H1 (cell line): ENCODE measurements around the gene NAA11. TPM values are rescaled to one million over a fixed set of nuclear protein-coding genes. Genes with fewer than 3 reads are reported as not detected.

Experiments
- CTCF ChIA-PET: fragments of 300-600 bp; sonication (Branson Sonifier 250); formaldehyde crosslinking; loops from one replicate; lab custom pipeline; 2021; ENCODE audit not compliant: partially characterized antibody; lab: Charles Lee
- POLR2A ChIA-PET: fragments of 300-600 bp; sonication (Branson Sonifier 250); formaldehyde crosslinking; loops from one replicate; lab custom pipeline; 2021; ENCODE audit warnings: inconsistent platforms; ENCODE audit not compliant: partially characterized antibody; lab: Charles Lee
- DNase-seq, 2 experiments: peaks; one replicate each; pipeline versions ENCODE4 v3.0.0 to v3.0.0-alpha.2; 2010 to 2022; ENCODE audit warnings: low spot score in 2 of 2, low read depth in 1 of 2, mixed read lengths in 1 of 2
- FAIRE-seq: peaks from 2 replicates; lab custom pipeline; 2011; peaks lifted over from hg19 to GRCh38; lab: Jason Lieb, UNC
- H2AFZ ChIP-seq: 2 replicates; pipeline ENCODE4 v1.8.1; 2012; ENCODE audit warnings: low read length, inconsistent platforms
- H2AK5ac ChIP-seq: 2 replicates; pipeline ENCODE4 v1.6.1; 2013; ENCODE audit warnings: low read depth, low read length
- H2BK120ac ChIP-seq: replicated peaks from 2 replicates; pipeline ENCODE3; 2013; ENCODE audit warnings: low read depth, low read length, inconsistent platforms
- H2BK12ac ChIP-seq: 2 replicates; pipeline ENCODE4 v1.6.1; 2013; ENCODE audit warnings: low read depth, low read length
- H2BK15ac ChIP-seq: 2 replicates; pipeline ENCODE4 v1.6.1; 2013; ENCODE audit warnings: low read length
- H2BK20ac ChIP-seq: 2 replicates; pipeline ENCODE4 v1.6.1; 2013; ENCODE audit warnings: low read length
- H2BK5ac ChIP-seq: 2 replicates; pipeline ENCODE4 v1.6.1; 2013; ENCODE audit warnings: low read depth, low read length
- H3K14ac ChIP-seq: 2 replicates; pipeline ENCODE4 v1.6.1; 2013; ENCODE audit warnings: inconsistent platforms; ENCODE audit not compliant: insufficient read length
- H3K18ac ChIP-seq: 2 replicates; pipeline ENCODE4 v1.6.1; 2013; ENCODE audit warnings: low read length; ENCODE audit errors: extremely low read depth
- H3K23ac ChIP-seq: 2 replicates; pipeline ENCODE4 v1.6.1; 2013; ENCODE audit warnings: inconsistent platforms; ENCODE audit not compliant: insufficient read length
- H3K23me2 ChIP-seq: 2 replicates; pipeline ENCODE4 v1.6.1; 2013; ENCODE audit warnings: low read depth, low read length
- H3K27ac ChIP-seq: 2 replicates; pipeline ENCODE4 v1.6.1; 2011; ENCODE audit warnings: low read depth, low read length, inconsistent platforms
- H3K27me3 ChIP-seq, 4 experiments: replicated peaks in 1 of 4; 1 replicate in 1 of 4; 2 replicates in 3 of 4; pipeline versions ENCODE4 v1.6.1 to v1.8.1; 2011 to 2013; ENCODE audit warnings: low read length in 3 of 4, mild to moderate bottlenecking in 3 of 4, inconsistent platforms in 2 of 4, mixed read lengths in 2 of 4, moderate library complexity in 1 of 4; ENCODE audit not compliant: control insufficient read depth in 3 of 4, insufficient read depth in 3 of 4; ENCODE audit errors: extremely low read depth in 1 of 4
- H3K36me3 ChIP-seq, 4 experiments: 2 replicates each; pipeline versions ENCODE4 v1.6.1 to v1.8.1; 2011 to 2013; ENCODE audit warnings: mild to moderate bottlenecking in 4 of 4, low read length in 3 of 4, moderate library complexity in 2 of 4, control low read depth in 1 of 4, inconsistent platforms in 1 of 4; ENCODE audit not compliant: insufficient read depth in 4 of 4, control insufficient read depth in 2 of 4
- H3K4ac ChIP-seq: replicated peaks from 2 replicates; pipeline ENCODE3; 2013; ENCODE audit warnings: low read length, low read depth, mixed read lengths, inconsistent platforms; ENCODE audit not compliant: insufficient read length
- H3K4me1 ChIP-seq, 4 experiments: replicated peaks in 1 of 4; 1 replicate in 1 of 4; 2 replicates in 3 of 4; pipeline versions ENCODE4 v1.6.1 to v1.8.1; 2011 to 2013; ENCODE audit warnings: low read length in 3 of 4, inconsistent platforms in 2 of 4, mixed read lengths in 1 of 4; ENCODE audit not compliant: insufficient read depth in 4 of 4, control insufficient read depth in 3 of 4
- H3K4me2 ChIP-seq, 2 experiments: 2 replicates each; pipeline versions ENCODE4 v1.6.1 to v1.8.1; 2011 to 2013; ENCODE audit warnings: low read depth in 2 of 2, low read length in 2 of 2, control low read depth in 1 of 2, inconsistent platforms in 1 of 2, mild to moderate bottlenecking in 1 of 2; ENCODE audit not compliant: insufficient read depth in 1 of 2
- H3K4me3 ChIP-seq, 4 experiments: fragments of 200-600, 300-600 bp in 1 of 4; sonication (generic), shearing (Covaris generic), sonication (Bioruptor Twin) in 1 of 4; 2 replicates each; pipeline versions ENCODE4 v1.5.1 to v1.8.1; 2011 to 2016; ENCODE audit warnings: low read length in 4 of 4, low read depth in 3 of 4, control low read depth in 2 of 4, inconsistent platforms in 2 of 4, mild to moderate bottlenecking in 2 of 4, mixed read lengths in 1 of 4, moderate library complexity in 1 of 4; ENCODE audit not compliant: insufficient read depth in 2 of 4; ENCODE audit errors: extremely low read depth in 1 of 4
- H3K56ac ChIP-seq: replicated peaks from 2 replicates; pipeline ENCODE3; 2013; ENCODE audit warnings: low read depth, mild to moderate bottlenecking, mixed read lengths, low read length, inconsistent platforms; ENCODE audit not compliant: insufficient read length
- H3K79me1 ChIP-seq: 2 replicates; pipeline ENCODE4 v1.6.1; 2013; ENCODE audit warnings: low read depth, low read length, control low read depth
- H3K79me2 ChIP-seq, 2 experiments: 2 replicates each; pipeline versions ENCODE4 v1.6.1 to v1.8.1; 2012 to 2013; ENCODE audit warnings: low read length in 2 of 2, mild to moderate bottlenecking in 2 of 2, inconsistent platforms in 1 of 2; ENCODE audit not compliant: insufficient read depth in 2 of 2, control insufficient read depth in 1 of 2
- H3K9ac ChIP-seq, 4 experiments: replicated peaks in 1 of 4; 1 replicate in 1 of 4; 2 replicates in 3 of 4; pipeline versions ENCODE4 v1.6.1 to v1.8.1; 2011 to 2013; ENCODE audit warnings: low read depth in 3 of 4, low read length in 3 of 4, control low read depth in 2 of 4, mild to moderate bottlenecking in 2 of 4, moderate library complexity in 2 of 4, inconsistent platforms in 1 of 4; ENCODE audit errors: extremely low read depth in 1 of 4
- H3K9me3 ChIP-seq, 2 experiments: 2 replicates each; pipeline versions ENCODE4 v1.6.1 to v1.8.1; 2012 to 2013; ENCODE audit warnings: mild to moderate bottlenecking in 2 of 2, moderate library complexity in 2 of 2, control low read depth in 1 of 2, inconsistent platforms in 1 of 2, low read depth in 1 of 2, low read length in 1 of 2, mixed read lengths in 1 of 2; ENCODE audit not compliant: insufficient read depth in 2 of 2
- H4K20me1 ChIP-seq, 2 experiments: replicated peaks in 1 of 2; 2 replicates each; pipeline versions ENCODE3 to v1.8.1; 2011 to 2013; ENCODE audit warnings: inconsistent platforms in 2 of 2, low read length in 2 of 2, mild to moderate bottlenecking in 1 of 2; ENCODE audit not compliant: insufficient read depth in 2 of 2, control insufficient read depth in 1 of 2
- H4K5ac ChIP-seq: 2 replicates; pipeline ENCODE4 v1.6.1; 2013; ENCODE audit warnings: low read length, low read depth, mixed read lengths, inconsistent platforms; ENCODE audit not compliant: insufficient read length
- H4K8ac ChIP-seq: 2 replicates; pipeline ENCODE4 v1.8.0; 2013; ENCODE audit warnings: mild to moderate bottlenecking, moderate library complexity, low read length, inconsistent platforms; ENCODE audit not compliant: insufficient read depth; ENCODE audit errors: extremely low read depth
- H4K91ac ChIP-seq: replicated peaks from 2 replicates; pipeline ENCODE3; 2013; ENCODE audit warnings: low read length, mixed read lengths, inconsistent platforms; ENCODE audit not compliant: insufficient read length
- ATF3 ChIP-seq: IDR thresholded peaks from 2 replicates; pipeline ENCODE4 v1.6.1; 2011; ENCODE audit warnings: low read depth, mild to moderate bottlenecking, low read length; ENCODE audit not compliant: insufficient read depth
- CBX8 ChIP-seq: fragments of 300-800, 300-1000 bp; sonication (generic); IDR thresholded peaks from 2 replicates; pipeline ENCODE4 v1.7.1; 2016; ENCODE audit warnings: low read depth, low read length, borderline replicate concordance
- E2F6 ChIP-seq: IDR thresholded peaks from 2 replicates; pipeline ENCODE4 v1.6.1; 2012; ENCODE audit warnings: inconsistent platforms
- EP300 ChIP-seq, 2 experiments: IDR thresholded peaks; 1 replicate in 1 of 2; 2 replicates in 1 of 2; pipeline ENCODE4 v1.6.1; 2011 to 2012; ENCODE audit warnings: low read depth in 2 of 2, low read length in 2 of 2, mild to moderate bottlenecking in 2 of 2, borderline replicate concordance in 1 of 2, inconsistent platforms in 1 of 2, moderate library complexity in 1 of 2
- EZH2 ChIP-seq: fragments of 200-600 bp; sonication (generic); IDR thresholded peaks from 2 replicates; pipeline ENCODE4 v1.7.1; 2012; ENCODE audit warnings: low read depth, mild to moderate bottlenecking, moderate library complexity, low read length, inconsistent platforms; ENCODE audit not compliant: severe bottlenecking
- KDM1A ChIP-seq: fragments of 200-600, 300-600 bp; sonication (generic); IDR thresholded peaks from 2 replicates; pipeline ENCODE4 v1.7.1; 2016; ENCODE audit warnings: mild to moderate bottlenecking, low read length, borderline replicate concordance
- KDM4A ChIP-seq: IDR thresholded peaks from one replicate; pipeline ENCODE4 v1.7.1; 2012; ENCODE audit warnings: low read depth, mild to moderate bottlenecking, moderate library complexity, low read length, inconsistent platforms; ENCODE audit not compliant: severe bottlenecking
- NRF1 ChIP-seq: IDR thresholded peaks from 2 replicates; pipeline ENCODE4 v1.6.1; 2011; ENCODE audit warnings: mild to moderate bottlenecking, low read depth, low read length, improper control_type of control experiment
- RXRA ChIP-seq: IDR thresholded peaks from 2 replicates; pipeline ENCODE4 v1.6.1; 2011; ENCODE audit warnings: low read depth, mild to moderate bottlenecking, low read length, moderate library complexity; ENCODE audit not compliant: insufficient read depth
- SAP30 ChIP-seq: fragments of 300-600 bp; sonication (generic); IDR thresholded peaks from 2 replicates; pipeline ENCODE4 v1.7.1; 2012; ENCODE audit warnings: low read length, moderate library complexity, mild to moderate bottlenecking, inconsistent platforms; ENCODE audit not compliant: insufficient read depth, insufficient replicate concordance
- SIRT6 ChIP-seq: IDR thresholded peaks from one replicate; pipeline ENCODE4 v1.7.1; 2012; ENCODE audit warnings: low read length, inconsistent platforms
- SRF ChIP-seq: IDR thresholded peaks from 2 replicates; pipeline ENCODE4 v1.6.1; 2011; ENCODE audit warnings: mild to moderate bottlenecking, low read depth, low read length, moderate library complexity
- WGBS, 2 experiments: shearing (Covaris generic) in 1 of 2; methylation state at CpG; one replicate each; pipeline versions ENCODE4 v1.1.6 to v1.1.7; 2013 to 2015; ENCODE audit warnings: low lambda C conversion rate in 2 of 2, mixed read lengths in 2 of 2, inconsistent platforms in 1 of 2, low coverage in 1 of 2, missing lambda C conversion rate in 1 of 2; ENCODE audit not compliant: insufficient replicate concordance in 2 of 2, insufficient coverage in 1 of 2, insufficient read length in 1 of 2; ENCODE audit errors: extremely low coverage in 1 of 2, missing lambda C conversion rate in 1 of 2; 5-methylcytosine and 5-hydroxymethylcytosine counted together
- polyA plus RNA-seq, 7 experiments: library from polyadenylated mRNA; depleted of rRNA in 3 of 7; stranded (reverse) in 5 of 7; unstranded in 2 of 7; fragments of >200 nt in 5 of 7; fragments of 200-250 nt in 2 of 7; gene quantifications; 1 replicate in 5 of 7; 2 replicates in 1 of 7; 4 replicates in 1 of 7; pipeline versions ENCODE4 v1.2.1 to v1.2.3, GENCODE V29; 2011 to 2013; ENCODE audit warnings: missing spikeins in 2 of 7, mixed read lengths in 2 of 7
- total RNA-seq: library from RNA; stranded (reverse); fragmentation: NEBNext Ultra II Directional; extraction: Animal tissue kit (Norgen Biotek cat#: 25700); gene quantifications from 2 replicates; pipeline ENCODE4 v1.2.1, GENCODE V29; 2021

Gene NAA11
- total and polyA plus RNA-seq, 2 of the 8 experiments (the other 6 are each of a cell fraction or from before 2014, with no cell fraction given) = not detected

GRCh38 chr4:79297479-79297878 lies 28.4 kb downstream of the NAA11 start:
- peak overlapping the region; percentile 25; the same call in 1 of the 2 replicates for H4K8ac ChIP-seq
- H4K20me1 ChIP-seq = no peaks in the 10 kb centered on the region
- no peaks in the 10 kb centered on the region for H3K36me3 ChIP-seq
- no peak overlapping the region for H2BK20ac ChIP-seq
- no peak overlapping the region for H3K27ac ChIP-seq
- H3K4ac ChIP-seq = no peak overlapping the region
- H2BK15ac ChIP-seq = no peak overlapping the region
- no peak overlapping the region for H2BK120ac ChIP-seq
- no peak overlapping the region for H3K9ac ChIP-seq
- H3K4me2 ChIP-seq = no peak overlapping the region
- H3K4me1 ChIP-seq = no peaks in the 10 kb centered on the region
- no peak overlapping the region for H2AK5ac ChIP-seq
- no peak overlapping the region for H4K5ac ChIP-seq
- no peak overlapping the region for H2BK5ac ChIP-seq
- H3K56ac ChIP-seq = no peak overlapping the region
- H3K79me1 ChIP-seq = no peaks in the 10 kb centered on the region
- no peak for FAIRE-seq
- no peak overlapping the region for H2BK12ac ChIP-seq
- no peak overlapping the region for H3K14ac ChIP-seq
- 87% methylated on average over 3 of the region's 4 CpGs; no CpG with 5 or more reads in 1 of the 2 experiments for WGBS, 2 experiments
- 0 out of 2 replicates have a peak overlapping the region, but pooled peaks have one; percentile 64 for H2AFZ ChIP-seq
- ChIA-PET CTCF (interaction anchor here (0.9 to 1.1 kb wide), 3 partner anchors 10 to 345 kb away, joined by 3 read pairs; no protein-coding TSS in a partner anchor), POLR2A (interaction anchor here (0.6 kb wide), 2 partner anchors 215 to 1364 kb away, joined by 3 to 5 read pairs; no protein-coding TSS in a partner anchor)
- no peaks in the 10 kb centered on the region for H3K9me3 ChIP-seq
- no peak for DNase-seq
- H3K27me3 ChIP-seq = no peaks in the 10 kb centered on the region
- H3K23me2 ChIP-seq = no peaks in the 10 kb centered on the region
- no peak overlapping the region for H3K4me3 ChIP-seq
- H4K91ac ChIP-seq = no peak overlapping the region
- H3K23ac ChIP-seq = no peak overlapping the region
- no peak overlapping the region for H3K18ac ChIP-seq
- no peaks in the 10 kb centered on the region for H3K79me2 ChIP-seq
- TF ChIP-seq KDM1A (no peak), E2F6 (no peak), KDM4A (no peak), ATF3 (no peak), CBX8 (no peak), EZH2 (no peak), RXRA (no peak), NRF1 (no peak), SRF (no peak), SAP30 (no peak), EP300 (IDR thresholded peaks at IDR 0.05; ENCODE audit: borderline replicate concordance in 1 of 2, low read depth in 2 of 2, low read length in 2 of 2) (no peak), SIRT6 (no peak)
